ENCODE measurements around the gene AP5S1. TPM values are rescaled to one million over a fixed set of nuclear protein-coding genes. Genes with fewer than 3 reads are reported as not detected.
A peak's percentile ranks its signal among the peaks of the same experiment; 100 is the strongest.
"Not testable (repeated sequence)": the region's sequence is repeated elsewhere in the genome, so short reads cannot be mapped to it uniquely, and the experiment has no call there.

AP5S1 gene
- total and polyA plus RNA-seq, 2 of the 13 experiments (the other 11 are each of a cell fraction or from before 2014, with no cell fraction given) = 7.9 to 23.2 TPM

GRCh38 chr20:3843990-3844619, 23.8 kb downstream of the AP5S1 start:
- not testable (repeated sequence) for ATAC-seq
- 0 out of 2 replicates have a peak, but pooled peaks have one; percentile 31 for TF ChIP-seq MED13 (CRISPR knock-in tag; IDR thresholded peaks at IDR 0.05)
- 0 out of 2 replicates have a peak, but pooled peaks have one; percentile 5 for TF ChIP-seq SAP130 (CRISPR knock-in tag; IDR thresholded peaks at IDR 0.05; ENCODE audit: low read depth)
- 0 out of 2 replicates have a peak, but pooled peaks have one; percentile 56 for TF ChIP-seq MTERF4 (CRISPR knock-in tag; IDR thresholded peaks at IDR 0.05)
- TF ChIP-seq KDM5B (CRISPR knock-in tag; IDR thresholded peaks at IDR 0.05; ENCODE audit: borderline replicate concordance) = peak; percentile 3; the same call in 1 of the 2 replicates
- peak; percentile 68; the same call in 1 of the 2 replicates for TF ChIP-seq ZNF598 (CRISPR knock-in tag; IDR thresholded peaks at IDR 0.05; ENCODE audit: borderline replicate concordance)
- 0 out of 2 replicates have a peak, but pooled peaks have one; percentile 6 for TF ChIP-seq YEATS4 (CRISPR knock-in tag; IDR thresholded peaks at IDR 0.05; ENCODE audit: borderline replicate concordance)
- 0 out of 2 replicates have a peak, but pooled peaks have one; percentile 8 for TF ChIP-seq ZNF160 (CRISPR knock-in tag; IDR thresholded peaks at IDR 0.05)
- 0 out of 2 replicates have a peak, but pooled peaks have one; percentile 17 for TF ChIP-seq ZNF263 (CRISPR knock-in tag; IDR thresholded peaks at IDR 0.05)
- 0 out of 2 replicates have a peak, but pooled peaks have one; percentile 54 for TF ChIP-seq SALL2 (CRISPR knock-in tag; IDR thresholded peaks at IDR 0.05)
- TF ChIP-seq ZNF784 (CRISPR knock-in tag; IDR thresholded peaks at IDR 0.05; ENCODE audit: borderline replicate concordance) = peak; percentile 53; the same call in 1 of the 2 replicates
- TF ChIP-seq MEIS1 (CRISPR knock-in tag; IDR thresholded peaks at IDR 0.05; ENCODE audit: borderline replicate concordance) = 0 out of 2 replicates have a peak, but pooled peaks have one; percentile 39
- TF ChIP-seq ZNF589 (CRISPR knock-in tag; conservative IDR thresholded peaks at IDR 0.05) = 0 out of 2 replicates have a peak, but pooled peaks have one; percentile 38
- 0 out of 2 replicates have a peak, but pooled peaks have one; percentile 14 for TF ChIP-seq ZNF142 (CRISPR knock-in tag; IDR thresholded peaks at IDR 0.05)
- TF ChIP-seq ZNF232 (CRISPR knock-in tag; IDR thresholded peaks at IDR 0.05; ENCODE audit: borderline replicate concordance) = peak; percentile 33; the same call in 1 of the 2 replicates
- TF ChIP-seq SOX5 (CRISPR knock-in tag; IDR thresholded peaks at IDR 0.05; ENCODE audit: borderline replicate concordance) = 0 out of 2 replicates have a peak, but pooled peaks have one; percentile 15

More at GRCh38 chr20:3843990-3844619, 23.8 kb downstream of the AP5S1 start:
- BruUV-seq (replicated peaks); H3K9me3 ChIP-seq (ENCODE audit: low read length); in situ Hi-C loops (cut with HindIII; ENCODE audit: extremely low pct_ligation_motif_present, low pct_unique_long_range_greater_than_20kb); H3K9ac ChIP-seq (ENCODE audit: insufficient read depth, low read depth, low read length); FAIRE-seq; H3K4me2 ChIP-seq (ENCODE audit: low read depth, low read length); H3K36me3 ChIP-seq (replicated peaks in 1 of 2; ENCODE audit: control insufficient read depth in 1 of 2, insufficient read depth in 2 of 2, low read length in 2 of 2); H3K27me3 ChIP-seq (ENCODE audit: control insufficient read depth in 1 of 2, insufficient read depth in 2 of 2, low read length in 2 of 2); intact Hi-C loops (cut with micrococcal nuclease; ENCODE audit: unreplicated experiment); H2AFZ ChIP-seq (ENCODE audit: low read length); DNase-seq (ENCODE audit: low spot score); H3K4me3 ChIP-seq (replicated peaks in 1 of 3; ENCODE audit: insufficient read depth in 1 of 3, low read depth in 2 of 3, low read length in 3 of 3); CTCF ChIA-PET (ENCODE audit: low intra/inter-chr PET ratio, low total read pairs); H4K20me1 ChIP-seq (ENCODE audit: insufficient read depth, low read length): not testable (repeated sequence)
- POLR2A ChIA-PET = interaction anchor here (0.8 to 2.1 kb wide), 6 partner anchors 11 to 77 kb away, joined by 3 to 9 read pairs (median 5); partner anchors contain the start of genes ADISSP, AP5S1 and CENPB
- H3K79me2 ChIP-seq (ENCODE audit: insufficient read depth, low read length) = peaks cover 25% of the 10 kb centered on the region
- 92% methylated on average over 9 of the region's 9 CpGs for WGBS (ENCODE audit: low lambda C conversion rate)
- peaks cover 48% of the 10 kb centered on the region for H3K4me1 ChIP-seq (ENCODE audit: insufficient read depth, low read length)
- peak overlapping the region; percentile 45 for H3K27ac ChIP-seq (ENCODE audit: extremely low read length, insufficient read depth, low read length)

Measured in HepG2 (cell line).